ENCODE data around the gene CHAMP1.

The CHAMP1 gene

GRCh38 chr13:114323349-114323748, 9.0 kb downstream of the CHAMP1 start (continued):
- TF ChIP-seq, protein P1, sequence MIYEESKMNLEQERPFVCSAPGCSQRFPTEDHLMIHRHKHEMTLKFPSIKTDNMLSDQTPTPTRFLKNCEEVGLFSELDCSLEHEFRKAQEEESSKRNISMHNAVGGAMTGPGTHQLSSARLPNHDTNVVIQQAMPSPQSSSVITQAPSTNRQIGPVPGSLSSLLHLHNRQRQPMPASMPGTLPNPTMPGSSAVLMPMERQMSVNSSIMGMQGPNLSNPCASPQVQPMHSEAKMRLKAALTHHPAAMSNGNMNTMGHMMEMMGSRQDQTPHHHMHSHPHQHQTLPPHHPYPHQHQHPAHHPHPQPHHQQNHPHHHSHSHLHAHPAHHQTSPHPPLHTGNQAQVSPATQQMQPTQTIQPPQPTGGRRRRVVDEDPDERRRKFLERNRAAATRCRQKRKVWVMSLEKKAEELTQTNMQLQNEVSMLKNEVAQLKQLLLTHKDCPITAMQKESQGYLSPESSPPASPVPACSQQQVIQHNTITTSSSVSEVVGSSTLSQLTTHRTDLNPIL (CRISPR knock-in tag; IDR thresholded peaks at IDR 0.05; ENCODE audit: low read depth), result no peak
- no peak for TF ChIP-seq ARNTL (CRISPR knock-in tag; IDR thresholded peaks at IDR 0.05; ENCODE audit: borderline replicate concordance, low read depth)
- TF ChIP-seq ZFP3 (CRISPR knock-in tag; IDR thresholded peaks at IDR 0.05), result no peak

DNA sequence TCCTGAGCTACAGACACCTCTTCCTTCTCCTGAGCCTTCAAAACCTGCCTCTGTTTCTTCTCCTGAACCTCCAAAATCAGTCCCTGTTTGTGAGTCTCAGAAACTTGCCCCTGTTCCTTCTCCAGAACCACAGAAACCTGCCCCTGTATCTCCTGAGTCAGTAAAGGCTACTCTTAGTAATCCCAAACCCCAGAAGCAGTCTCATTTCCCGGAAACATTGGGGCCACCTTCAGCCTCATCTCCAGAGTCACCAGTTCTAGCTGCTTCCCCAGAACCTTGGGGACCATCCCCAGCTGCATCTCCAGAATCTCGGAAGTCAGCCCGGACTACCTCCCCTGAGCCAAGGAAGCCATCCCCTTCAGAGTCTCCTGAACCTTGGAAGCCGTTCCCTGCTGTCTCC, 10.0 kb downstream of the CHAMP1 start:
- no peak for TF ChIP-seq PPARA (CRISPR knock-in tag; IDR thresholded peaks at IDR 0.05; ENCODE audit: borderline replicate concordance)
- TF ChIP-seq BACH2 (CRISPR knock-in tag; IDR thresholded peaks at IDR 0.05; ENCODE audit: borderline replicate concordance), result no peak
- TF ChIP-seq ZC3H10 (CRISPR knock-in tag; IDR thresholded peaks at IDR 0.05), result no peak
- TF ChIP-seq, protein P1 (CRISPR knock-in tag; IDR thresholded peaks at IDR 0.05; ENCODE audit: low read depth), result no peak
- TF ChIP-seq CSDC2 (CRISPR knock-in tag; IDR thresholded peaks at IDR 0.05), result no peak
- no peak for TF ChIP-seq ZFP30 (CRISPR knock-in tag; IDR thresholded peaks at IDR 0.05)
- TF ChIP-seq, protein P2, sequence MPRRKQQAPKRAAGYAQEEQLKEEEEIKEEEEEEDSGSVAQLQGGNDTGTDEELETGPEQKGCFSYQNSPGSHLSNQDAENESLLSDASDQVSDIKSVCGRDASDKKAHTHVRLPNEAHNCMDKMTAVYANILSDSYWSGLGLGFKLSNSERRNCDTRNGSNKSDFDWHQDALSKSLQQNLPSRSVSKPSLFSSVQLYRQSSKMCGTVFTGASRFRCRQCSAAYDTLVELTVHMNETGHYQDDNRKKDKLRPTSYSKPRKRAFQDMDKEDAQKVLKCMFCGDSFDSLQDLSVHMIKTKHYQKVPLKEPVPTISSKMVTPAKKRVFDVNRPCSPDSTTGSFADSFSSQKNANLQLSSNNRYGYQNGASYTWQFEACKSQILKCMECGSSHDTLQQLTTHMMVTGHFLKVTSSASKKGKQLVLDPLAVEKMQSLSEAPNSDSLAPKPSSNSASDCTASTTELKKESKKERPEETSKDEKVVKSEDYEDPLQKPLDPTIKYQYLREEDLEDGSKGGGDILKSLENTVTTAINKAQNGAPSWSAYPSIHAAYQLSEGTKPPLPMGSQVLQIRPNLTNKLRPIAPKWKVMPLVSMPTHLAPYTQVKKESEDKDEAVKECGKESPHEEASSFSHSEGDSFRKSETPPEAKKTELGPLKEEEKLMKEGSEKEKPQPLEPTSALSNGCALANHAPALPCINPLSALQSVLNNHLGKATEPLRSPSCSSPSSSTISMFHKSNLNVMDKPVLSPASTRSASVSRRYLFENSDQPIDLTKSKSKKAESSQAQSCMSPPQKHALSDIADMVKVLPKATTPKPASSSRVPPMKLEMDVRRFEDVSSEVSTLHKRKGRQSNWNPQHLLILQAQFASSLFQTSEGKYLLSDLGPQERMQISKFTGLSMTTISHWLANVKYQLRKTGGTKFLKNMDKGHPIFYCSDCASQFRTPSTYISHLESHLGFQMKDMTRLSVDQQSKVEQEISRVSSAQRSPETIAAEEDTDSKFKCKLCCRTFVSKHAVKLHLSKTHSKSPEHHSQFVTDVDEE (CRISPR knock-in tag; IDR thresholded peaks at IDR 0.05), result no peak
- TF ChIP-seq ZNF565 (CRISPR knock-in tag; conservative IDR thresholded peaks at IDR 0.05; ENCODE audit: low read depth), result no peak

GRCh38 chr13:114325729-114326128, 11.4 kb downstream of the CHAMP1 start:
- ATAC-seq, result no peak
- TF ChIP-seq BACH2 (CRISPR knock-in tag; IDR thresholded peaks at IDR 0.05; ENCODE audit: borderline replicate concordance) (no peak), ESRRG (CRISPR knock-in tag; IDR thresholded peaks at IDR 0.05) (no peak), ZC3H10 (CRISPR knock-in tag; IDR thresholded peaks at IDR 0.05) (no peak), RARB (CRISPR knock-in tag; IDR thresholded peaks at IDR 0.05) (no peak)
- TF ChIP-seq, protein P2 (CRISPR knock-in tag; IDR thresholded peaks at IDR 0.05), result no peak

More for the DNA sequence above, 10.0 kb downstream of the CHAMP1 start:
- ATAC-seq, result no peak

DNA sequence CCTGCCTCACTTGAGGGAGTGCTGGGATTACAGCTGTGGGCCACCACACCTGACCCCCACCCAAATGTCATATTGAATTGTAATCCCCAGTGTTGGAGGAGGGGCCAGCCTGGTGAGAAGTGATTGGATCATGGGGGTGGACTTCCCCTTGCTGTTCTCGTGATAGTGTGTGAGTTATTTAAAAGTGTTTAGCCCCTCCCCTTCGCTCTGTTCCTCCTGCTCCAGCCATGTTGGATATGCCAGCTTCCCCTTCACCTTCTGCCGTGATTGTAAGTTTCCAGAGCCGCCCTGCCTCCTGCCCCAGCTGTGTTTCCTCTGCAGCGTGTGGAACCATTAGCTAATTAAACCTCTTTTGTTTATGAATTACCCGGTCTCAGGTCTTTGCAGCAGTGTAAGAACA, 13.7 kb downstream of the CHAMP1 start:
- no peak for ATAC-seq
- no peak for TF ChIP-seq ISL1 (CRISPR knock-in tag; IDR thresholded peaks at IDR 0.05)
- TF ChIP-seq ZNF70 (CRISPR knock-in tag; IDR thresholded peaks at IDR 0.05), result no peak
- TF ChIP-seq BACH2 (CRISPR knock-in tag; IDR thresholded peaks at IDR 0.05; ENCODE audit: borderline replicate concordance), result no peak
- TF ChIP-seq, protein P1 (CRISPR knock-in tag; IDR thresholded peaks at IDR 0.05; ENCODE audit: low read depth), result no peak
- no peak for TF ChIP-seq GLIS3 (CRISPR knock-in tag; IDR thresholded peaks at IDR 0.05)
- no peak for TF ChIP-seq OSR1 (CRISPR knock-in tag; IDR thresholded peaks at IDR 0.05)
- TF ChIP-seq ZFP30 (CRISPR knock-in tag; IDR thresholded peaks at IDR 0.05), result no peak

DNA sequence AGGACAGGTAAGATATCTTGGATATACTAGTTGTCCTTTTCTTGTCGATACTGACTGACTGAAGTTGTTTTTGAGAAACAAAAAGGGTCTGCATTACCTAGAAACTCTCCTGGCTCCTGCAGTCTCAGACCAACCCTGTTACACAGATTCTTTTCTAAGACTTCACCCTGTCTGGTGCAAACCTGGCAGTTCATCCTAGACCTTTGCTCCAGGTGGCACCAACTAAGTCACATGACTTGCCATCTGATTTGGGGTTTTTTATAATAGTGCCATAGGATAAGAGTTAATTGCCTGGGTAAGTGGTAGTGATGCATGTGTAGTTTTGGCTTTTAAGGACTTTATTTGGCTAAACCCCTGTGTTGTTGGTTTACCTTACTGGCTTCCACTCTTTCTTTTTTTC, 14.3 kb downstream of the CHAMP1 start:
- no peak for ATAC-seq
- TF ChIP-seq ZFP3 (CRISPR knock-in tag; IDR thresholded peaks at IDR 0.05) (no peak), TCF4 (CRISPR knock-in tag; IDR thresholded peaks at IDR 0.05; ENCODE audit: borderline replicate concordance) (no peak), ZNF70 (CRISPR knock-in tag; IDR thresholded peaks at IDR 0.05) (no peak), TOX (CRISPR knock-in tag; IDR thresholded peaks at IDR 0.05; ENCODE audit: borderline replicate concordance) (no peak), ZFP30 (CRISPR knock-in tag; IDR thresholded peaks at IDR 0.05) (no peak), ISL1 (CRISPR knock-in tag; IDR thresholded peaks at IDR 0.05) (no peak), PPARA (CRISPR knock-in tag; IDR thresholded peaks at IDR 0.05; ENCODE audit: borderline replicate concordance) (no peak), ESRRG (CRISPR knock-in tag; IDR thresholded peaks at IDR 0.05) (no peak), GLIS3 (CRISPR knock-in tag; IDR thresholded peaks at IDR 0.05) (no peak), ZNF8 (CRISPR knock-in tag; IDR thresholded peaks at IDR 0.05) (no peak), RARB (CRISPR knock-in tag; IDR thresholded peaks at IDR 0.05) (no peak), BACH2 (CRISPR knock-in tag; IDR thresholded peaks at IDR 0.05; ENCODE audit: borderline replicate concordance) (no peak), ARNTL (CRISPR knock-in tag; IDR thresholded peaks at IDR 0.05; ENCODE audit: borderline replicate concordance, low read depth) (no peak)
- TF ChIP-seq, protein P1 (CRISPR knock-in tag; IDR thresholded peaks at IDR 0.05; ENCODE audit: low read depth), result no peak
- TF ChIP-seq, protein P3, sequence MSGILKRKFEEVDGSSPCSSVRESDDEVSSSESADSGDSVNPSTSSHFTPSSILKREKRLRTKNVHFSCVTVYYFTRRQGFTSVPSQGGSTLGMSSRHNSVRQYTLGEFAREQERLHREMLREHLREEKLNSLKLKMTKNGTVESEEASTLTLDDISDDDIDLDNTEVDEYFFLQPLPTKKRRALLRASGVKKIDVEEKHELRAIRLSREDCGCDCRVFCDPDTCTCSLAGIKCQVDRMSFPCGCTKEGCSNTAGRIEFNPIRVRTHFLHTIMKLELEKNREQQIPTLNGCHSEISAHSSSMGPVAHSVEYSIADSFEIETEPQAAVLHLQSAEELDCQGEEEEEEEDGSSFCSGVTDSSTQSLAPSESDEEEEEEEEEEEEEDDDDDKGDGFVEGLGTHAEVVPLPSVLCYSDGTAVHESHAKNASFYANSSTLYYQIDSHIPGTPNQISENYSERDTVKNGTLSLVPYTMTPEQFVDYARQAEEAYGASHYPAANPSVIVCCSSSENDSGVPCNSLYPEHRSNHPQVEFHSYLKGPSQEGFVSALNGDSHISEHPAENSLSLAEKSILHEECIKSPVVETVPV (CRISPR knock-in tag; IDR thresholded peaks at IDR 0.05), result no peak
